Measurements from ENCODE around the gene NDUFA13.

NDUFA13 gene

DNA sequence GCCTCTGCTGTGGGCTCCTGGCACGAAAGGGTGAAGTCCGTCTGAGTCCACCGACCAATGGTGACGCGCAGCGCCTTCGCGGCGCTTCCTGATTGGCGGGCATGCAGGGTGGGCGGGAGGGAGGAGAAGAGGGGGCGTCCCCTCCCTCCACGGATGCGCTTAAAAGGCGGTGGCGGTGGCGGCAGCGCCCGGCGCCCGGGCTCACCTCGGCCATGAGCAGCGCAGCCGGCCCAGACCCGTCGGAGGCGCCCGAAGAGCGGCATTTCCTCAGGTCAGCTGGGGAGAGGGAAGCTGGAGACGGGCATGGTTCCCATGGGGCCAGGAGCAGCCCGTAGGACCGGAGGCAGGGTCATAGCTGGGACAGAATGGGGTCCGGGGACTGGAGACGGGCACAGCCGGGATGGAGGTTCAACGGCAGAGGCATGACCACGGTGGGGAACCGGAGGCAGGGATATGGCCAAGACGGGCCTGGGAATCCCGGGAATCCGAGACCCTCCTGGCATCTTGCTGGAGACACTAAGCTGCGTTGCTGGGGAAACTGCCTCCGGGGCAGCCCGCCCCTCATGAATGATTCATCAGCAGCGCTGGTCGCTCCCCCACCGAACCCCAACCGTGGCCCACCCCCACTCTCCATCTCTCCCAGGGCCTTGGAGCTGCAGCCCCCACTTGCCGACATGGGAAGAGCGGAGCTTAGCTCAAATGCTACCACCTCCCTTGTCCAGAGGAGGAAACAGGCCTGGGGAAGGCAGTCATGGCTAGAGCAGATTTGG, 12.9 kb downstream of the NDUFA13 start, which contains the start of gene YJEFN3:
TSS of gene YJEFN3 (plus strand) at position 191 of the 770 bp plus-strand sequence. CDS start at position 213, 22 bp downstream.
- Histone ChIP-seq H3K27ac (ENCODE audit: low read depth, low read length) (no peak within 1 kb of the TSS), H3K36me3 (ENCODE audit: insufficient read depth, low read length) (no peaks in the 10 kb centered on the region), H3K79me2 (ENCODE audit: control insufficient read depth, insufficient read depth, low read length, unreplicated experiment) (peaks cover 3% of the 10 kb centered on the region), H3K27me3 (ENCODE audit: insufficient read depth, low read length) (no peaks in the 10 kb centered on the region), H3K4me1 (ENCODE audit: control insufficient read depth, insufficient read depth, low read length, unreplicated experiment) (peaks cover 7% of the 10 kb centered on the region), H2AFZ (ENCODE audit: low read length, unreplicated experiment) (no peak within 1 kb of the TSS), H3K4me3 (ENCODE audit: low read depth, low read length) (no peak within 1 kb of the TSS)

DNA sequence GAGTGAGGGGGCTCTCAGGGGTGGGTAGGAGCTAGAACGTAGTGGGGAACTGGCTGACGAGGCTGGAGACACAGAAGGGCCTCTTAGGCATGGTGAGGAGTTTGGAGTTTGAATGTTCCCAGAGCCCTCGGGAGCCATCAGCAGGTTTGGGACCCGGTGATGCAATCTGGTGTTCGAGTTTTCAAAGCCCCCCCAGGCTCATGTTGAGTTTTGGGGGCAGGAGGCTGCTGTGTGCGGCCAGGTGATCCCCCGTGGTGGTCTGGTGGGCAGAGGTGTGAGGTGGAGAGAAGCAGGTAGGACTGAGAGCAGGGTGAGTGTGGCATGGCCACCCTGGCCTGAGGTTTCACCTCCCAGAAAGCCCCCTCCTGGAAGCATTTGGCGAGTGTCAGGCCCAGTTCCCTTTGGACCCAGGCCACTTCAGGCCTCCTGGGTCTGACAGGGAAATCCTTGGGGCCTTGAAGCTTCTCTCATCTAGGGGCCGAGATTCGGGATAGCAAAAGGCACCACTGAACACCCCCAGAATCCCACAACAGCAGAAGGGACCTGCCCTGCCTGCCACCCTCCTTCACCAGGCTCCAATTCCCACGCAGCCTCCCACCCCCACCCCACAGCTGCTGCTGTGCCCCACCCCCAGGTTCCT, 13.9 kb downstream of the NDUFA13 start:
- Histone ChIP-seq H2AFZ (ENCODE audit: low read length, unreplicated experiment) (no peak overlapping the region), H3K27ac (ENCODE audit: low read depth, low read length) (no peak overlapping the region), H3K4me1 (ENCODE audit: control insufficient read depth, insufficient read depth, low read length, unreplicated experiment) (peaks cover 7% of the 10 kb centered on the region), H3K79me2 (ENCODE audit: control insufficient read depth, insufficient read depth, low read length, unreplicated experiment) (no peaks in the 10 kb centered on the region), H3K27me3 (ENCODE audit: insufficient read depth, low read length) (no peaks in the 10 kb centered on the region), H3K4me3 (ENCODE audit: low read depth, low read length) (no peak overlapping the region), H3K36me3 (ENCODE audit: insufficient read depth, low read length) (no peaks in the 10 kb centered on the region)

DNA sequence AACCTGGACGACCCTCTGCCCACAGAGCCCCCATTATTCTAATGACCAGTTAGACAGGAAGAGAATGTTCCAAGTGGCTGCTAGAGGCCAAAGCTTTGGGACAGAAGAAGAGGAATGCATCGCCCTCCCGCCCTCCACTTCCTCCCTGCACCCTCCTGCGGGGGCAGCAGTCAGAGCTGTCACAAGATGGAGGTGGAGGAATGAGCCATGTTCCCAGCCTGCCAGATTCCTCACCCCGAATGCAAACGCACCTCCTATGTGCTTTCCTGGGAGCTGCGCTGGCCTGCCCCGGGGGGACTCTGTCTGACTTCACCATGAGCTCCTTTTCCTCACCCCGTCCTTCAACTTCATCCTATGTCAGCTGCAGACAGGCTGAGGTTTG, 14.4 kb downstream of the NDUFA13 start:
- Histone ChIP-seq H3K79me2 (ENCODE audit: control insufficient read depth, insufficient read depth, low read length, unreplicated experiment) (no peaks in the 10 kb centered on the region), H3K36me3 (ENCODE audit: insufficient read depth, low read length) (no peaks in the 10 kb centered on the region), H3K27ac (ENCODE audit: low read depth, low read length) (no peak overlapping the region), H3K27me3 (ENCODE audit: insufficient read depth, low read length) (no peaks in the 10 kb centered on the region), H3K4me3 (ENCODE audit: low read depth, low read length) (no peak overlapping the region), H3K4me1 (ENCODE audit: control insufficient read depth, insufficient read depth, low read length, unreplicated experiment) (peaks cover 7% of the 10 kb centered on the region), H2AFZ (ENCODE audit: low read length, unreplicated experiment) (no peak overlapping the region)

DNA sequence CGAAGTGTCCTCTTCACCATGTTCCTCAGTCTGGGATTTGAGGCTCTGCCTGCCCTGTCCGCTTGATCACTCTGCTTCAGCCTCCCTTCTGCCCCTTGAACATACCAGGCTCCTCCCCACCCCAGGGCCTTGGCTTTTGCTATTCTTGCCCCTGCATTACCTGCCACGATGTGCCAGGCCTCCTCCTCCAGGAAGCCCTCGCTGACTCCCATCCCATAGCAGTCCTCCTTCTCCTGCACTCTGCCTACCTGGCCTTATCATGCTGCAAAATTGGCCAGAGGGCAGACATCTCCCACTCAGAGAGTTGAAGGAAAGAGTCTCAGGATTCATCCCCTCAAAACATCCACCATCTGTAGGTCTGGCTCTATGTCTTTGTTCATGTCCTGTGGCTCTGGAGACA, 14.9 kb downstream of the NDUFA13 start:
- Histone ChIP-seq H2AFZ (ENCODE audit: low read length, unreplicated experiment) (no peak overlapping the region), H3K4me3 (ENCODE audit: low read depth, low read length) (no peak overlapping the region), H3K27me3 (ENCODE audit: insufficient read depth, low read length) (no peaks in the 10 kb centered on the region), H3K27ac (ENCODE audit: low read depth, low read length) (no peak overlapping the region), H3K36me3 (ENCODE audit: insufficient read depth, low read length) (no peaks in the 10 kb centered on the region), H3K4me1 (ENCODE audit: control insufficient read depth, insufficient read depth, low read length, unreplicated experiment) (peaks cover 7% of the 10 kb centered on the region), H3K79me2 (ENCODE audit: control insufficient read depth, insufficient read depth, low read length, unreplicated experiment) (no peaks in the 10 kb centered on the region)

DNA sequence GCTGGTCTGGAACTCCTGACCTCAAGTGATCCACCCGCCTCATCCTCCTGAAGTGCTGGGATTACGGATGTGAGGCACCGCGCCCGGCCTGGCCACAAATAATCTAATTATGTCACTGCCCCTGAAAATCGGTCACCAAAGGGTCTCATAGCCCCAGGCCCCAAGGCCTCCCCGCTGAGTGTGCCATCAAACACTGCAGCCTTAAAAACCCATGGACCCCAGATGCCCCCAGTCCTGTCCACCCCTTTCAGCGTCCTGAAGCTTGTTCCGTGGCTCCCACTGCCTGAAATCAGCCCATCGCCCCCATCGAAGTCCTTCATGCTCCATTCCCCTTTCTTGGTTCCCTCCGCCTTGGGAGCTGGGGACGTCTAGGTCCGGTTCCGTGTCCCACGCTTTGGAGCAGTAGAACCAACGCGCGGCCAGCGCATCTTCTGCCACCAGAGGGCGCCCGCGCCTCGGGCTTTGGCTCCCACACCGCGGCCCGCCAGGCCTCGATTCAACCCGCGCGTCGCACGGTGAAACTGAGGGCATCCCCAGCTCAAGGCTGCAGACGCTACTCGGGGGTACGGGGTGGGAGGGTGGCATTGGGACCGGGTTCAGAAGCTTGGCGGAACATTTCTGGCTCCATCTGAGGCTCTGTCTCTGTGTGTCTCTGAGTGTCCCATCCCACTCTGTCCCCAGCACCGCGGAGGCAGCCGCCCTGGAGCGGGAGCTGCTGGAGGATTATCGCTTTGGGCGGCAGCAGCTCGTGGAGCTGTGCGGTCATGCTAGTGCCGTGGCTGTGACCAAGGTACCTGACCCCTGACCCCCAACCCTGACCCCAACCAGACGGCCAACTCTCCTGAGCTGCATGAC, 16.2 kb downstream of the NDUFA13 start:
- Histone ChIP-seq H3K4me1 (ENCODE audit: control insufficient read depth, insufficient read depth, low read length, unreplicated experiment) (peaks cover 7% of the 10 kb centered on the region), H3K36me3 (ENCODE audit: insufficient read depth, low read length) (no peaks in the 10 kb centered on the region), H3K4me3 (ENCODE audit: low read depth, low read length) (no peak overlapping the region), H2AFZ (ENCODE audit: low read length, unreplicated experiment) (no peak overlapping the region), H3K79me2 (ENCODE audit: control insufficient read depth, insufficient read depth, low read length, unreplicated experiment) (no peaks in the 10 kb centered on the region), H3K27ac (ENCODE audit: low read depth, low read length) (no peak overlapping the region), H3K27me3 (ENCODE audit: insufficient read depth, low read length) (no peaks in the 10 kb centered on the region)

DNA sequence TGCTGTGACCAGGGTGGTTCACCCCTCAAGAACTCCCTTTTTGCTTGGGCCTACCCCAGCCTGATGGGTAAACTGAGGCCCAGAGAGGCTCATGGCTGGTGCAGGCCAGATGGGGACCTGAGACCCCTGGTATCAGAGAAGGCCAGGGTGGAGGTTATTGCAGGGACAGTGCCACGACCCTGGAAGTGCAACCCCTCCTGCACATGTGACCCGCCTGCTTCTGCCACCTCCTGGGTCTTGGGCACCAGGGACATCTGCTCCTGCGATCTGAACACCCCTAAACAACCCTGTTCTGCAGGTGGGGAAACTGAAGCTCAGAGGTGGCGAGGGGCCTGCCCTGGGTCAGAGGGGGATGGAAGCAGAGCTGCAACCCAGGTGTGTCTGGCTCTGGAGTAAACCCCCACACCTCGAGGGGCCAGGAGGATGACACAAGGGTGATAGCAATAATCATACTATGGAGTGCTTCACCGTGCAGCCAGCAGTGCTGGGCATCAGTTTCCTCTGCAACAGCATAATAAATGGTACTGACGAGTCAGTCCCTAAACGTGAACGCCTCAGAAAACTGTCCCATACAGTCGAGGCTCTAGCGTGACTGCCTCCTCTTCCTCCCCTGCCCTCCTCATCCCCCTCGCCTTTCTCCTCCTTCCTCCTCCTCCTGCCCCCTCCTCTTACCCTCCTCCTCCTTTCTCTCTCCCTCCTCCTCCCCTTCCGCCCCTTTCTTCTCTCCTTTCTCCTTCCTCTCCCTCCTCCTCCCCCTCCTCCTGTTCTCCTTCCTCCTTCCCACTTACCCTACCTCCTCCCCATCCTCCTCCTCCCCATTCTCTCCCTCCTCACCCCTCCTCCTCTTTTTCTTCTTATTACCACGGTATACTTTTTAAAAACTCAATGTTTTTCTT, 17.0 kb downstream of the NDUFA13 start:
- H3K4me3 ChIP-seq (ENCODE audit: low read depth, low read length), result no peak overlapping the region
- H3K36me3 ChIP-seq (ENCODE audit: insufficient read depth, low read length), result no peaks in the 10 kb centered on the region
- no peak overlapping the region for H2AFZ ChIP-seq (ENCODE audit: low read length, unreplicated experiment)
- peaks cover 7% of the 10 kb centered on the region for H3K4me1 ChIP-seq (ENCODE audit: control insufficient read depth, insufficient read depth, low read length, unreplicated experiment)
- H3K27ac ChIP-seq (ENCODE audit: low read depth, low read length), result no peak overlapping the region
- no peaks in the 10 kb centered on the region for H3K79me2 ChIP-seq (ENCODE audit: control insufficient read depth, insufficient read depth, low read length, unreplicated experiment)
- H3K27me3 ChIP-seq (ENCODE audit: insufficient read depth, low read length), result no peaks in the 10 kb centered on the region

DNA sequence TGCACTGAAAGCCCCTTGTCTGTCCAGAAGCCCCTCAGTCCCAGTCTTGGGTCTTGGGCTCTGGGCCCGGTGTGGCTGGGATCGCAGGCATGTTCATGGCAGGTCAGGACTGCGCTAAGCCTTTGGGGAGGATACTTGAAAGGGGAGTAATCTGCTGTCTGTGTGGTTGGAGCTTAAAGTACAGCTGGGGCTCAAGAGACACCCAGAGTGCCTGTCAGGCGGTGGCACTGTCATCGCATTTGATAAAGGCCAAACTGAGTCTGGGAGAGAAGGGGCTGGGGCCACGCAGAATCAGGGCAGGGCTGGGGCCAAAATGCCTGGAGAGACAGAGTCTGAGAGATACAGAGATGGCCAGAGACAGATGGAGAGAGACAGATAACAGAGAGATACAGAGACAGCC, 17.8 kb downstream of the NDUFA13 start:
- Histone ChIP-seq H3K79me2 (ENCODE audit: control insufficient read depth, insufficient read depth, low read length, unreplicated experiment) (no peaks in the 10 kb centered on the region), H2AFZ (ENCODE audit: low read length, unreplicated experiment) (no peak overlapping the region), H3K4me3 (ENCODE audit: low read depth, low read length) (no peak overlapping the region), H3K4me1 (ENCODE audit: control insufficient read depth, insufficient read depth, low read length, unreplicated experiment) (peaks cover 11% of the 10 kb centered on the region), H3K36me3 (ENCODE audit: insufficient read depth, low read length) (no peaks in the 10 kb centered on the region), H3K27me3 (ENCODE audit: insufficient read depth, low read length) (no peaks in the 10 kb centered on the region), H3K27ac (ENCODE audit: low read depth, low read length) (no peak overlapping the region)

GRCh38 chr19:19534556-19535265, 18.7 kb downstream of the NDUFA13 start:
- no peak overlapping the region for H2AFZ ChIP-seq (ENCODE audit: low read length, unreplicated experiment)
- H3K36me3 ChIP-seq (ENCODE audit: insufficient read depth, low read length), result no peaks in the 10 kb centered on the region
- peaks cover 11% of the 10 kb centered on the region for H3K4me1 ChIP-seq (ENCODE audit: control insufficient read depth, insufficient read depth, low read length, unreplicated experiment)
- no peaks in the 10 kb centered on the region for H3K79me2 ChIP-seq (ENCODE audit: control insufficient read depth, insufficient read depth, low read length, unreplicated experiment)
- no peak overlapping the region for H3K27ac ChIP-seq (ENCODE audit: low read depth, low read length)
- H3K27me3 ChIP-seq (ENCODE audit: insufficient read depth, low read length), result no peaks in the 10 kb centered on the region
- no peak overlapping the region for H3K4me3 ChIP-seq (ENCODE audit: low read depth, low read length)

DNA sequence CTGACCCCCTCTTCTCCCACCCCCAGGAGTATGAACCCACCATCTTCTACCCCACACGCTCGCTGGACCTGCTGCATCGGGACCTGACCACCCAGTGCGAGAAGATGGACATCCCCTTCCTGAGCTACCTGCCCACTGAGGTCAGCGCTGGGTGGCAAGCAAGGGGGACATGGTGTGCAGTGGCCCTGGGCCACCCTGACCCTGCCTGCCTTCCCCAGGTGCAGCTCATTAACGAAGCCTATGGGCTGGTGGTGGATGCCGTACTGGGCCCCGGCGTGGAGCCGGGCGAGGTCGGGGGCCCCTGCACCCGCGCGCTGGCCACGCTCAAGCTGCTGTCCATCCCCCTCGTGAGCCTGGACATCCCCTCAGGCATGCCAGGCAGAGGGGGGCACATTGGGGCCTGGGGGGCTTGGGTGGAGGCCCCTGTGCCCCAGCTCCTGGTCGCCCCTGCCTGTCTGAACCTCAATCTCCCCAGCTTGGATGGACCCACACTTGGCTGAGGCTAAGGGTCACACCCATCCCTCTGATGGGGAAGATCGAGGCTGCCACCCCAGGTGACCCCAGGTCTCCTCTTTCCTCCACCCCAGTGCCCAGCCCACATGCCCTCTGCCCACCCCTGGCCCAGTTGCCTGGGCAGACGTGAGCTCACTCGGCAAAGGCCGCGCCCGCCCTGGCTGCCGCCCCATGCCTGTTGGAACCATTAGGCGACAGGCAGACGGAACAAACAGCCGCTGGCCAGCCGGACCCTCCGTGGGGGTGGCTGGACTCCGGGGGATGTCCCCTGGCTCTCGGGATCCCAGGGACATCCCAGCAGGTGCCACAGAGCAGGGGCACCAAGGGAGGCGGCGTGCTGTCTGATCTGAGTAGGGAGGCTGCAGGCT, 19.5 kb downstream of the NDUFA13 start:
- no peak overlapping the region for H2AFZ ChIP-seq (ENCODE audit: low read length, unreplicated experiment)
- peaks cover 6% of the 10 kb centered on the region for H3K4me1 ChIP-seq (ENCODE audit: control insufficient read depth, insufficient read depth, low read length, unreplicated experiment)
- H3K27me3 ChIP-seq (ENCODE audit: insufficient read depth, low read length), result no peaks in the 10 kb centered on the region
- H3K79me2 ChIP-seq (ENCODE audit: control insufficient read depth, insufficient read depth, low read length, unreplicated experiment), result no peaks in the 10 kb centered on the region
- H3K4me3 ChIP-seq (ENCODE audit: low read depth, low read length), result no peak overlapping the region
- H3K27ac ChIP-seq (ENCODE audit: low read depth, low read length), result no peak overlapping the region
- H3K36me3 ChIP-seq (ENCODE audit: insufficient read depth, low read length), result no peaks in the 10 kb centered on the region

Data from ACC112 (cell line).